Measurements from ENCODE around the gene HUNK. TPM values are rescaled to one million over a fixed set of nuclear protein-coding genes. Genes with fewer than 3 reads are reported as not detected.

The HUNK gene
- total RNA-seq, 4 donors from 2014 or later = 0.22 to 1.2 (median 0.36) TPM

DNA sequence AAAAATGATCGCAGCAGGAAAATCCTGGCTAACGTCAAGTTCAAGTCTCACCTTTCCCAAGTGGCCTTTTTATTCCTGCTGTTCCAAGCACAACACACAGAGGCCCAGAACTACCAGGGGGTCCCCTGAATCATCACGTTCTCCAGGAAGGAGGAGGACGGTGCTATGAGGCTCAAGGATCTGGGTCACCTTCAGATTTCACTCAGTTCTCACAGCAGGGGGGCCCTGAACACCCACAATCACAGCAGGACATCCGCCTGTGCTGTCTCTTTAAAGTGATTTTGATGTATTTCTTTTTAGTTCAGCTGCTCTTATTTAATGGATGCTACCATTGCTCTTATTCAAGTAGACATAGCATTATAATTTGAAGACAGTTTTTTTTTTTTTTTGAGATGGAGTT is 173.4 kb downstream of the HUNK start:
- Histone ChIP-seq H3K4me1 (no peaks in the 10 kb centered on the region), H3K9me3 (no peaks in the 10 kb centered on the region), H3K36me3 (no peaks in the 10 kb centered on the region), H3K27ac (no peak overlapping the region), H3K27me3 (no peaks in the 10 kb centered on the region), H3K4me3 (replicated peaks in 1 of 3) (no peak overlapping the region)
- intact Hi-C loops (cut with DNase I) = no loop called here
- no peak for TF ChIP-seq POLR2A (IDR thresholded peaks at IDR 0.05)
- TF ChIP-seq, protein P1, sequence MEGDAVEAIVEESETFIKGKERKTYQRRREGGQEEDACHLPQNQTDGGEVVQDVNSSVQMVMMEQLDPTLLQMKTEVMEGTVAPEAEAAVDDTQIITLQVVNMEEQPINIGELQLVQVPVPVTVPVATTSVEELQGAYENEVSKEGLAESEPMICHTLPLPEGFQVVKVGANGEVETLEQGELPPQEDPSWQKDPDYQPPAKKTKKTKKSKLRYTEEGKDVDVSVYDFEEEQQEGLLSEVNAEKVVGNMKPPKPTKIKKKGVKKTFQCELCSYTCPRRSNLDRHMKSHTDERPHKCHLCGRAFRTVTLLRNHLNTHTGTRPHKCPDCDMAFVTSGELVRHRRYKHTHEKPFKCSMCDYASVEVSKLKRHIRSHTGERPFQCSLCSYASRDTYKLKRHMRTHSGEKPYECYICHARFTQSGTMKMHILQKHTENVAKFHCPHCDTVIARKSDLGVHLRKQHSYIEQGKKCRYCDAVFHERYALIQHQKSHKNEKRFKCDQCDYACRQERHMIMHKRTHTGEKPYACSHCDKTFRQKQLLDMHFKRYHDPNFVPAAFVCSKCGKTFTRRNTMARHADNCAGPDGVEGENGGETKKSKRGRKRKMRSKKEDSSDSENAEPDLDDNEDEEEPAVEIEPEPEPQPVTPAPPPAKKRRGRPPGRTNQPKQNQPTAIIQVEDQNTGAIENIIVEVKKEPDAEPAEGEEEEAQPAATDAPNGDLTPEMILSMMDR (IDR thresholded peaks at IDR 0.05) = no peak
- DNase-seq = no peak
- 63 to 79% methylated on average over 5 of the region's 5 CpGs for WGBS, 2 donors

DNA sequence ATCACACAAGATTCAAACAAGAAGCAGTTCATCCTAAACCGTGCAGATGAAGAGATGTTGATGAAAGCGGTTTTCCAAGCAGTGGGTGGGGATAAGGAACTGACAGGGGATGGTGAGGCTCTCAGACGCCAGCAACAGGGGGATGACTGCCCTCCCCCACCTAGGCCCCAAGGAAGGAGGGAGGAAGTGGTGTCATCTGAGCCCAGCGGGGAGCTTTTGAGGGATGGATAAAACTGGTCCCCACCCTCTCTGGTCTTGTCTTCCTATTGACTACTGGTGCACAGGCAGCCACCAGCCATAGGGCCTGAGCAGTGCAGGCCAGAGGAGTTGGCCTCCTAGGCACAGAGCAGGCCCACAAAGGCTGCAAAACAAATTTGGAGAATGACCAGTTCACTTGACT is 175.5 kb downstream of the HUNK start:
- TF ChIP-seq POLR2A (IDR thresholded peaks at IDR 0.05) = no peak
- TF ChIP-seq, protein P1 (IDR thresholded peaks at IDR 0.05) = no peak
- Histone ChIP-seq H3K27ac (no peak overlapping the region), H3K9me3 (no peaks in the 10 kb centered on the region), H3K4me3 (replicated peaks in 1 of 3) (no peak overlapping the region), H3K4me1 (no peaks in the 10 kb centered on the region), H3K36me3 (no peaks in the 10 kb centered on the region), H3K27me3 (no peaks in the 10 kb centered on the region)
- intact Hi-C loops (cut with DNase I) = no loop called here
- 58% methylated on average over 4 of the region's 4 CpGs for WGBS, 2 donors
- DNase-seq = no peak

Other genes with a start within 250 kb of the HUNK start
- 100 to 1,000 TPM; 147 to 331 (median 261) TPM for gene SOD1, start 213.3 kb upstream of the HUNK start, total RNA-seq
- 10 to 100 TPM; 13.0 to 27.4 (median 18.7) TPM for gene SCAF4, start 140.9 kb upstream of the HUNK start, total RNA-seq